Bronchial epithelial cell (primary cell): ENCODE measurements around the gene CNTN1. TPM values are rescaled to one million over a fixed set of nuclear protein-coding genes. Genes with fewer than 3 reads are reported as not detected.

Source experiments
- DNase-seq: peaks from one replicate; pipeline ENCODE4 v3.0.0-alpha.2; 2010; ENCODE audit warnings: low read depth
- FAIRE-seq: peaks from 2 replicates; lab custom pipeline; 2011; peaks lifted over from hg19 to GRCh38; lab: Jason Lieb, UNC
- H3K27me3 ChIP-seq: 2 replicates; pipeline ENCODE4 v1.5.1; 2011; ENCODE audit warnings: low read length; ENCODE audit not compliant: control insufficient read depth, insufficient read depth
- H3K36me3 ChIP-seq: 2 replicates; pipeline ENCODE4 v1.5.1; 2011; ENCODE audit warnings: low read length; ENCODE audit not compliant: control insufficient read depth, insufficient read depth
- H3K4me3 ChIP-seq: 2 replicates; pipeline ENCODE4 v1.5.1; 2011; ENCODE audit warnings: mild to moderate bottlenecking, low read depth, low read length, control low read depth
- total RNA-seq: library from RNA; depleted of rRNA; stranded (reverse); fragments of >200 nt; gene quantifications from 2 replicates; pipeline ENCODE4 v1.2.1, GENCODE V29; 2014
- TF ChIP-seq, protein P1 (sequence below): IDR thresholded peaks from 2 replicates; pipeline ENCODE4 v1.5.1; 2011; ENCODE audit warnings: mild to moderate bottlenecking, moderate library complexity, low read length, control low read depth, inconsistent platforms; ENCODE audit not compliant: insufficient read depth, severe bottlenecking

Gene CNTN1
- total RNA-seq, 1 donor from 2014 or later, result 2.4 TPM

- H3K36me3 ChIP-seq, result no peaks in the 10 kb centered on the region
- TF ChIP-seq, protein P1, sequence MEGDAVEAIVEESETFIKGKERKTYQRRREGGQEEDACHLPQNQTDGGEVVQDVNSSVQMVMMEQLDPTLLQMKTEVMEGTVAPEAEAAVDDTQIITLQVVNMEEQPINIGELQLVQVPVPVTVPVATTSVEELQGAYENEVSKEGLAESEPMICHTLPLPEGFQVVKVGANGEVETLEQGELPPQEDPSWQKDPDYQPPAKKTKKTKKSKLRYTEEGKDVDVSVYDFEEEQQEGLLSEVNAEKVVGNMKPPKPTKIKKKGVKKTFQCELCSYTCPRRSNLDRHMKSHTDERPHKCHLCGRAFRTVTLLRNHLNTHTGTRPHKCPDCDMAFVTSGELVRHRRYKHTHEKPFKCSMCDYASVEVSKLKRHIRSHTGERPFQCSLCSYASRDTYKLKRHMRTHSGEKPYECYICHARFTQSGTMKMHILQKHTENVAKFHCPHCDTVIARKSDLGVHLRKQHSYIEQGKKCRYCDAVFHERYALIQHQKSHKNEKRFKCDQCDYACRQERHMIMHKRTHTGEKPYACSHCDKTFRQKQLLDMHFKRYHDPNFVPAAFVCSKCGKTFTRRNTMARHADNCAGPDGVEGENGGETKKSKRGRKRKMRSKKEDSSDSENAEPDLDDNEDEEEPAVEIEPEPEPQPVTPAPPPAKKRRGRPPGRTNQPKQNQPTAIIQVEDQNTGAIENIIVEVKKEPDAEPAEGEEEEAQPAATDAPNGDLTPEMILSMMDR, result no peak
- H3K4me3 ChIP-seq, result no peak overlapping the region
- DNase-seq, result peak; percentile 66
- no peaks in the 10 kb centered on the region for H3K27me3 ChIP-seq
- no peak for FAIRE-seq
Observed at GRCh38 chr12:40947797-40948196, 255.6 kb downstream of the CNTN1 start.

DNA sequence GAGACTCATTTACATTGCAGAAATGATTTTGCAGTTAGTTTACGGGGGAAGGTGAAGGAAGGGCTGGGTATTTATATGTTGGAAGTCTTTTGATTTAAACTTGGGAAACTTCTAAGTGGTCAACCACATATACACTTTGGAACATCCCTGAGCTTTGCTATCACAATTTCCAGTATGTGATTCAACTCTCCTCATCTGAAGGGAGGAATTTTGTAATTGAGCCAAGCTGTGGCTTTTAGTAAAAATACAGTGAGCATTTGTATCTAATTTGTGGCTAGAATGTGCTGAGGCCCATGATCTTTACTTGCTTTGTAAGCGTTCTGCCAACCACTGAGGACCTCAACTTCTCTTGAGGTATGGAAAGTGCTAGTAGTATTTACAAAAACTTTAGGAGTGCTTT, 260.8 kb downstream of the CNTN1 start:
- no peaks in the 10 kb centered on the region for H3K27me3 ChIP-seq
- DNase-seq, result no peak
- no peak overlapping the region for H3K4me3 ChIP-seq
- no peak for FAIRE-seq
- TF ChIP-seq, protein P1, result no peak
- no peaks in the 10 kb centered on the region for H3K36me3 ChIP-seq

DNA sequence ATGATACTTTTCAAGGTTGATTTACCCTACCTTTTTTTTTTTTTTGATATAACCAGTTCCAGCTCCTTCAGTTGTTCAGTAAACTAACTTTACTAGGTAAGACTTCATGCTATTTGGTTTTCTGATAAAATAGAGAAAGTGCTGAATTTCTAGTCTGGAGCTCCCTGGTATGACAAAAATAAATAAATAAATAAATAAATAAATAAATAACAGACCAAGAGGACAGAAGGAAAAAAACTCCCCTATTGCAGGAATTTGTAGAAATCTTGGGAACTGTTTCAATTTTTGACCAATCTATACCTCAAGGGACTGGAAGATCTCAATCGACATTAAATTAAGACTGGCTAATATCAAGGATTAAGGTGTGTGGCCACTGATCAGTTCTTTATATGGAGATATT, 265.2 kb downstream of the CNTN1 start:
- FAIRE-seq (no peak), DNase-seq (no peak)
- TF ChIP-seq, protein P1, result no peak
- no peaks in the 10 kb centered on the region for H3K27me3 ChIP-seq
- no peaks in the 10 kb centered on the region for H3K36me3 ChIP-seq
- no peak overlapping the region for H3K4me3 ChIP-seq

GRCh38 chr12:40959041-40959440, 266.8 kb downstream of the CNTN1 start:
- H3K4me3 ChIP-seq, result no peak overlapping the region
- H3K36me3 ChIP-seq, result no peaks in the 10 kb centered on the region
- DNase-seq (peak; percentile 68), FAIRE-seq (no peak)
- TF ChIP-seq, protein P1, result no peak
- no peaks in the 10 kb centered on the region for H3K27me3 ChIP-seq

GRCh38 chr12:40963751-40964150, 271.5 kb downstream of the CNTN1 start:
- FAIRE-seq, result no peak
- Histone ChIP-seq H3K27me3 (no peaks in the 10 kb centered on the region), H3K36me3 (no peaks in the 10 kb centered on the region), H3K4me3 (no peak overlapping the region)
- TF ChIP-seq, protein P1, result no peak
- no peak for DNase-seq

DNA sequence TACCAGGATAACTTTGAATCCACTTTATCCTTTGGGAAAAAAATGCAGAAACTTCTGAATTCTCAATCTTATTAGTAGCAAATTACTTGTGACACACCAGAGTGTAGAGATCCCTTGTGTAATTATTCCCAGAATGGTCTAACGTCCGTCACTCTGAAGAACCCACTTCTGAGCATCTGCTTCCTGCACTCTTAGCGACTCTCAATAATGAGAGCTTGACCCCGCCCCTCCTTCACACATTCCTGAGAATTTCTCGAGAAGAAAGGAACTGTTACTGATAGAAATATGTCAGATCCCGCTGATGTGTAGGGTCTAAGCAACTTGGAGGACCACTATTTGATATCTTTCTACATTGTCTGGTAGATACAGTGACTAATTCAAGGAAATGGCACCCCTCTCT, 277.6 kb downstream of the CNTN1 start:
- Histone ChIP-seq H3K36me3 (no peaks in the 10 kb centered on the region), H3K4me3 (no peak overlapping the region), H3K27me3 (no peaks in the 10 kb centered on the region)
- FAIRE-seq (no peak), DNase-seq (no peak)
- TF ChIP-seq, protein P1, result no peak
